Endothelial cell of umbilical vein (primary cell): ENCODE measurements around the gene SRCAP. TPM values are rescaled to one million over a fixed set of nuclear protein-coding genes. Genes with fewer than 3 reads are reported as not detected.

ENCODE experiments used
- BruUV-seq: library from RNA; stranded (reverse); fragments of 400-500 nt; replicated peaks from 2 replicates; lab custom pipeline; 2021; lab: Mats Ljungman, UMichigan
- CTCF ChIA-PET: fragments of 300-600, 350-600 bp; sonication (Branson Sonifier 250); formaldehyde crosslinking; loops from one replicate; lab custom pipeline; 2021; ENCODE audit warnings: antibody characterized with exemption, inconsistent platforms; lab: Charles Lee
- POLR2A ChIA-PET: fragments of 300-600, 350-600 bp; sonication (Branson Sonifier 250); formaldehyde crosslinking; loops from one replicate; lab custom pipeline; 2021; ENCODE audit warnings: antibody characterized with exemption, inconsistent platforms; lab: Charles Lee
- DNase-seq: peaks from one replicate; pipeline ENCODE4 v3.0.0-alpha.2; 2011; ENCODE audit warnings: low read depth, low spot score
- FAIRE-seq: peaks from 2 replicates; lab custom pipeline; 2011; peaks lifted over from hg19 to GRCh38; lab: Jason Lieb, UNC
- H2AFZ ChIP-seq: 2 replicates; pipeline ENCODE4 v1.6.0; 2012; ENCODE audit warnings: low read depth, low read length, control low read depth, inconsistent platforms
- H3K27ac ChIP-seq: 2 replicates; pipeline ENCODE4 v1.5.1; 2011; ENCODE audit warnings: low read depth, mild to moderate bottlenecking, control low read depth, low read length, moderate library complexity; ENCODE audit not compliant: insufficient read depth
- H3K27me3 ChIP-seq, 2 experiments: 2 replicates each; pipeline versions ENCODE4 v1.6.0 to v1.6.1; 2011; ENCODE audit warnings: low read length in 2 of 2, mixed read lengths in 1 of 2; ENCODE audit not compliant: control insufficient read depth in 2 of 2, insufficient read depth in 2 of 2
- H3K36me3 ChIP-seq, 2 experiments: 2 replicates in 1 of 2; 3 replicates in 1 of 2; pipeline ENCODE4 v1.5.1; 2011; ENCODE audit warnings: low read length in 2 of 2, mild to moderate bottlenecking in 1 of 2, moderate library complexity in 1 of 2; ENCODE audit not compliant: control insufficient read depth in 2 of 2, insufficient read depth in 2 of 2; ENCODE audit errors: extremely low read depth in 1 of 2
- H3K4me1 ChIP-seq: 3 replicates; pipeline ENCODE4 v1.5.1; 2011; ENCODE audit warnings: mild to moderate bottlenecking, low read length; ENCODE audit not compliant: control insufficient read depth, insufficient read depth; ENCODE audit errors: extremely low read depth
- H3K4me2 ChIP-seq: 2 replicates; pipeline ENCODE4 v1.6.1; 2011; ENCODE audit warnings: low read length, control low read depth, mixed read lengths; ENCODE audit not compliant: insufficient read depth
- H3K4me3 ChIP-seq, 3 experiments: fragments of 200-600 bp in 1 of 3; sonication (generic), shearing (Covaris generic) in 1 of 3; replicated peaks in 1 of 3; 2 replicates each; pipeline ENCODE4 v1.5.1; 2011 to 2016; ENCODE audit warnings: control low read depth in 3 of 3, low read length in 3 of 3, mild to moderate bottlenecking in 2 of 3, inconsistent platforms in 1 of 3, low read depth in 1 of 3, moderate library complexity in 1 of 3; ENCODE audit not compliant: insufficient read depth in 1 of 3
- H3K79me2 ChIP-seq: 2 replicates; pipeline ENCODE4 v1.6.0; 2012; ENCODE audit warnings: low read length, inconsistent platforms; ENCODE audit not compliant: control insufficient read depth, insufficient read depth
- H3K9ac ChIP-seq: replicated peaks from 2 replicates; pipeline ENCODE3; 2011; ENCODE audit warnings: low read length, control low read depth; ENCODE audit not compliant: insufficient read depth; ENCODE audit errors: extremely low read depth
- H3K9me1 ChIP-seq: replicated peaks from 3 replicates; pipeline ENCODE4 v1.6.0; 2011; ENCODE audit warnings: mild to moderate bottlenecking, low read length; ENCODE audit not compliant: control insufficient read depth, insufficient read depth; ENCODE audit errors: extremely low read depth
- H3K9me3 ChIP-seq: replicated peaks from 2 replicates; pipeline ENCODE4 v1.5.1; 2012; ENCODE audit warnings: low read length, inconsistent platforms; ENCODE audit not compliant: control insufficient read depth, insufficient read depth
- H4K20me1 ChIP-seq: replicated peaks from 2 replicates; pipeline ENCODE3; 2011; ENCODE audit warnings: mild to moderate bottlenecking, low read length; ENCODE audit not compliant: control insufficient read depth, insufficient read depth; ENCODE audit errors: extremely low read depth
- EZH2 ChIP-seq: IDR thresholded peaks from 2 replicates; pipeline ENCODE4 v1.6.1; 2012; ENCODE audit warnings: borderline replicate concordance, low read depth, mild to moderate bottlenecking, moderate library complexity, low read length, inconsistent platforms; ENCODE audit not compliant: severe bottlenecking
- FOS ChIP-seq: IDR thresholded peaks from 2 replicates; pipeline ENCODE4 v1.6.1; 2011; ENCODE audit warnings: mild to moderate bottlenecking, low read length, moderate library complexity, borderline replicate concordance; ENCODE audit not compliant: insufficient read depth
- GATA2 ChIP-seq: IDR thresholded peaks from 2 replicates; pipeline ENCODE4 v1.7.0; 2011; ENCODE audit warnings: low read depth, mild to moderate bottlenecking, moderate library complexity, mixed read lengths, low read length; ENCODE audit not compliant: insufficient read length, insufficient read depth
- JUN ChIP-seq: IDR thresholded peaks from 2 replicates; pipeline ENCODE4 v1.6.1; 2011; ENCODE audit warnings: borderline replicate concordance, low read depth; ENCODE audit not compliant: insufficient read length, insufficient read depth
- MYC ChIP-seq: IDR thresholded peaks from one replicate; pipeline ENCODE4 v1.6.1; 2011; ENCODE audit warnings: mild to moderate bottlenecking, low read depth, low read length
- POLR2A ChIP-seq: IDR thresholded peaks from 2 replicates; pipeline ENCODE4 v1.6.1; 2012; ENCODE audit warnings: low read depth, mild to moderate bottlenecking, control low read depth, low read length
- POLR2AphosphoS5 ChIP-seq: IDR thresholded peaks from 2 replicates; pipeline ENCODE4 v1.6.1; 2012; ENCODE audit warnings: low read depth, mild to moderate bottlenecking, control low read depth, low read length, moderate library complexity; ENCODE audit not compliant: insufficient read depth
- dilution Hi-C: fragments of 300-500 bp; cut with MboI; formaldehyde crosslinking; loops from one replicate; pipeline ENCODE4 v1.15.0; 2019; ENCODE audit warnings: low sequenced_read_pairs; ENCODE audit not compliant: extremely low pct_ligation_motif_present
- intact Hi-C: fragments of 100-400 bp; cut with micrococcal nuclease; formaldehyde crosslinking; loops from one replicate; pipeline ENCODE4 v1.10.0; 2022
- polyA plus RNA-seq, 4 experiments: library from polyadenylated mRNA; depleted of rRNA in 3 of 4; stranded (reverse) in 3 of 4; unstranded in 1 of 4; fragments of >200 nt; gene quantifications; 2 replicates each; pipeline versions ENCODE4 v1.2.1 to v1.2.3, GENCODE V29; 2011 to 2012; ENCODE audit warnings: missing spikeins in 1 of 4
- total RNA-seq: library from RNA; stranded (reverse); gene quantifications from 2 replicates; pipeline ENCODE4 v1.2.3, GENCODE V29; 2021
- TF ChIP-seq, protein P1 (sequence below), 2 donors: IDR thresholded peaks; 1 replicate in 1 of 2; 2 replicates in 1 of 2; pipeline ENCODE4 v1.5.1; 2011; ENCODE audit warnings: low read length in 2 of 2, mild to moderate bottlenecking in 2 of 2, moderate library complexity in 2 of 2, control low read depth in 1 of 2, inconsistent platforms in 1 of 2, low read depth in 1 of 2; ENCODE audit not compliant: insufficient read depth in 1 of 2; ENCODE audit errors: extremely low read depth in 1 of 2
- TF ChIP-seq, protein P2 (sequence below): IDR thresholded peaks from 2 replicates; pipeline ENCODE4 v1.6.1; 2011; ENCODE audit not compliant: insufficient read depth, insufficient read length

SRCAP gene
- total and polyA plus RNA-seq, 2 donors (not counting 3 experiments of a cell fraction or from before 2014, with no cell fraction given) = 11.0 to 77.7 TPM

DNA sequence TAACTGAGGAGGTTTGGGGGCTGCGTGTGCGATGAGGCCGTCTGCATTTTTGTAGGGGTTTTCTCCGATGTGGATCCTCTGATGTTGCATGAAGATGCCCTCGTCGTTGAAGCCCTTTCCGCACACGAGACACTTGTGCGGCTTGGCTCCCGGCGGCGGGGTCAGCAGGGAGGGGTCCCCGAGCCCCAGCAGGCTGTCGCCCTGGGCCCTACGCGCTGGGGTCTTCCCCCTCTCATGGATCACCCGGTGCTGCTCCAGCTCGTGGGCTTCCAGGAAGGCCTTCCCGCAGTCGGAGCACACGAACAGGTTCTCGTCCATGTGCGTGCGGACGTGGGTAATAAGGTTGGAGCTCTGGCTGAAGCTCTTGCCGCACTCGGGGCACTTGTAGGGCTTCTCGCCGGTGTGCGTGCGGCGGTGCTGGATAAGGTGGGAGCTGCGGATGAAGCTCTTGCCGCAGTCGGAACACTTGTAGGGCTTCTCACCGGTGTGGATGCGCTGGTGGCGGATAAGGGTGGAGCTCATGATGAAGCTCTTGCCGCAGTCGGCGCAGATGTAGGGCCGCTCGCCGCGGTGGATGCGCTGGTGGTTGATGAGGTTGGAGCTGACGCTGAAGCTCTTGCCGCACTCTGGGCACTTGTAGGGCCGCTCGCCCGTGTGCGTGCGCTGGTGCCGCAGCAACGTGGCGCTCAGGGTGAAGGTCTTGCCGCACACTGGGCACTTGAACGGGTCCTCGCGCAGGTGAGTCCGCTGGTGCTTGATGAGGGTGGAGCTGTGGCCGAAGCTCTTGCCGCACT, 83.7 kb downstream of the SRCAP start:
- peaks cover 12% of the 10 kb centered on the region for H3K4me1 ChIP-seq
- POLR2A ChIA-PET = no interaction called here
- H3K9ac ChIP-seq = no peak overlapping the region
- H4K20me1 ChIP-seq = no peaks in the 10 kb centered on the region
- H3K9me1 ChIP-seq = no peaks in the 10 kb centered on the region
- H3K27ac ChIP-seq = no peak overlapping the region
- no peak overlapping the region for H2AFZ ChIP-seq
- H3K36me3 ChIP-seq = peaks cover 0 to 19% of the 10 kb centered on the region in 2 experiments
- intact Hi-C loops = no loop called here
- FAIRE-seq (no peak), DNase-seq (no peak)
- TF ChIP-seq EZH2 (no peak), FOS (no peak), POLR2A (no peak), JUN (no peak), MYC (no peak), GATA2 (no peak), POLR2AphosphoS5 (no peak)
- TF ChIP-seq, protein P1, sequence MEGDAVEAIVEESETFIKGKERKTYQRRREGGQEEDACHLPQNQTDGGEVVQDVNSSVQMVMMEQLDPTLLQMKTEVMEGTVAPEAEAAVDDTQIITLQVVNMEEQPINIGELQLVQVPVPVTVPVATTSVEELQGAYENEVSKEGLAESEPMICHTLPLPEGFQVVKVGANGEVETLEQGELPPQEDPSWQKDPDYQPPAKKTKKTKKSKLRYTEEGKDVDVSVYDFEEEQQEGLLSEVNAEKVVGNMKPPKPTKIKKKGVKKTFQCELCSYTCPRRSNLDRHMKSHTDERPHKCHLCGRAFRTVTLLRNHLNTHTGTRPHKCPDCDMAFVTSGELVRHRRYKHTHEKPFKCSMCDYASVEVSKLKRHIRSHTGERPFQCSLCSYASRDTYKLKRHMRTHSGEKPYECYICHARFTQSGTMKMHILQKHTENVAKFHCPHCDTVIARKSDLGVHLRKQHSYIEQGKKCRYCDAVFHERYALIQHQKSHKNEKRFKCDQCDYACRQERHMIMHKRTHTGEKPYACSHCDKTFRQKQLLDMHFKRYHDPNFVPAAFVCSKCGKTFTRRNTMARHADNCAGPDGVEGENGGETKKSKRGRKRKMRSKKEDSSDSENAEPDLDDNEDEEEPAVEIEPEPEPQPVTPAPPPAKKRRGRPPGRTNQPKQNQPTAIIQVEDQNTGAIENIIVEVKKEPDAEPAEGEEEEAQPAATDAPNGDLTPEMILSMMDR (IDR thresholded peaks at IDR 0.05; ENCODE audit: extremely low read depth in 1 of 2, insufficient read depth in 1 of 2, low read depth in 1 of 2, low read length in 2 of 2) = no peak
- TF ChIP-seq, protein P2, sequence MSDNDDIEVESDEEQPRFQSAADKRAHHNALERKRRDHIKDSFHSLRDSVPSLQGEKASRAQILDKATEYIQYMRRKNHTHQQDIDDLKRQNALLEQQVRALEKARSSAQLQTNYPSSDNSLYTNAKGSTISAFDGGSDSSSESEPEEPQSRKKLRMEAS = no peak
- H3K79me2 ChIP-seq = peaks cover 10% of the 10 kb centered on the region
- no peaks in the 10 kb centered on the region for H3K9me3 ChIP-seq
- no peak overlapping the region for H3K4me2 ChIP-seq
- CTCF ChIA-PET = interaction anchor here (0.8 to 1.1 kb wide), 4 partner anchors 11 to 159 kb away, joined by 3 read pairs; no protein-coding TSS in a partner anchor
- no peaks in the 10 kb centered on the region for H3K27me3 ChIP-seq
- no peak overlapping the region for H3K4me3 ChIP-seq
- dilution Hi-C loops = no loop called here
- no TSS peak for BruUV-seq
